CD4-positive, alpha-beta T cell treated with Interleukin-12 subunit alpha and Interleukin-12 subunit beta, for 1 hour (primary cell): ENCODE results near the gene PPFIA1.

Experiments used
- DNase-seq: peaks from one replicate; pipeline ENCODE4 v3.0.0-alpha.2; 2020

Gene PPFIA1

DNA sequence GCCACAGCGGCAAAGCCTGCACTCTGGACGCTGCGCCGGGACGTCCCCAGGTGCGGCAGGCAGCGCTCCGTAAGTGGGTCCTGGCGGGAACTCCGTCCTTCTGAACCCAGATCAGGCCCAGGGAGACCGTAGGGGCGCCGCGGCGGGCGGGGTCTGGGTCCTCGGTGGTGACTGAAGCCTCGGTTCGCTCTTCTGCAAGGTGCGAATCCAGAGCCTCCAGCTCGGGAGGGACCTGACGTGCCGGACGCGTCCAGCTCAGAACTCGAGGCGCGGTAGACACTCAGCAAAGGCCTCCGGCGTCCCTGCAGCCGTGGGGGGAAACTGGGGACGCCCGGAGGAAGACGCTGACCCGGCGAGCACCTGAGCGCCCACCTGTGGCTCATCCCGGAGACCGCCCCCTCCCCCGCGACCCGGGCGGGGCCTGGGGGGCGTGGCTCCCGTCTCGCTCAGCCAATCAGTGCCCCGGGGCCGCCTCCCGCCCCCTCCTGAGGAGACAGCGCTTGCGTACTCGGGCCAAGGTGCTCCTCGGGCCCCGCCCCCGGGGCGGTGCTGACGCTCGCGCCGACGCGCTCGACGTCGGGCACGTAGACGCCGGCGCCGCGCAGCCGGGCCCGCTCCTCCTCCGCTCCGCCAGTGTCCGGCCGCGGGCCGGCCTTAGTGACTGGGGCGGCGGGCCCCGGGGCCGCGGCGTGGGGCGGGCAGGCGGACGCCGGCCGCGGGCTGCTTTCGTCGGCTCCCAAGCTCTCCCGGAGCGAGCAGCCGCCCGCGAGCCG lies at the start of gene PPFIA1:
TSS of gene PPFIA1 (plus strand) at position 587 of the 773 bp plus-strand sequence. CDS start 1,483 bp downstream, outside the sequence.
- DNase-seq, result peak; percentile 96

GRCh38 chr11:70220920-70221319 lies 49.6 kb upstream of the PPFIA1 start:
- no peak for DNase-seq

GRCh38 chr11:70225681-70226177 lies 44.8 kb upstream of the PPFIA1 start:
- no peak for DNase-seq

- no peak for DNase-seq
Measured at GRCh38 chr11:70226183-70226582, 44.3 kb upstream of the PPFIA1 start.

GRCh38 chr11:70226967-70227366 lies 43.5 kb upstream of the PPFIA1 start:
- DNase-seq, result no peak

DNA sequence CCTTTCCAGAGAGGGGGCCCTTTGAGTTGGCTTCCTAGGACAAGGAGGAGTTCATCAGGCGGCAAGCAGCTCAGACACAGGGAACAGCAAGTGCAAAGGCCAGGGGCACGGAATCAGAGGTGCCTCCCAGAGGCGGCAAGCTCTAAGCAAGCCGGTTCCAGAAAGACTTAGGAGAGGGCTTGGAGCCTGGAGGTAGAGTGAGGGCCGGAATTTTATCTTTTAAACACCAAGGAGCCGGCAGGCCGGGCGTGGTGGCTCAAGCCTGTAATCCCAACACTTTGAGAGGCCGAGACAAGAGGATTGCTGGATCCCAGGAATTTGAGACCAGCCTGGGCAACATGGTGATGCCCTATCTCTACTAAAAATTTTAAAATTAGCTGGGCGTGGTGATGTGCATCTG lies 40.8 kb upstream of the PPFIA1 start:
- no peak for DNase-seq

- DNase-seq, result no peak
Measured at GRCh38 chr11:70230151-70230839, 40.2 kb upstream of the PPFIA1 start.

GRCh38 chr11:70230840-70231710 lies 39.4 kb upstream of the PPFIA1 start:
- DNase-seq, result no peak

GRCh38 chr11:70233034-70233433 lies 37.5 kb upstream of the PPFIA1 start:
- no peak for DNase-seq

DNA sequence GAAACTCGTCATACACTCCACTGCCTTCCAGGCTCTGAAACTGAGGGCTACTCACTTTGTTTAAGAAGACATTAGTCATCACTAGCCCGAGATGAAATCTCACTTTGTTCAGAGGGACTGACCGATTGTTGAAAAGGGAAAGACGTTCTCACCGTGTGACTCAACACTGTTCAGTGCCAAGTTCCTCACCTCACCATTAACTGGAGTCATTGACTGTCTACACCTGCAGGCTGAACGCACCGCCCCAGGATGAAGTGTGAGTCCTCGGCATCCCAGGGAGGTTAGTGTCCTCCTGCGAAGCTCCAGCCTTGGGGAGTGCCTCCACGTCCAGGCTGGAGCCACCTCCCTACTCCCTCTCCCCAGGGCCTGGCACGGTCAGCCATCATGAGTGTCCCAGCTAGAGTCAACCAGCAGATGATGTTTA lies 37.0 kb upstream of the PPFIA1 start:
- DNase-seq, result no peak

GRCh38 chr11:70233962-70234361 lies 36.5 kb upstream of the PPFIA1 start:
- DNase-seq, result no peak

DNA sequence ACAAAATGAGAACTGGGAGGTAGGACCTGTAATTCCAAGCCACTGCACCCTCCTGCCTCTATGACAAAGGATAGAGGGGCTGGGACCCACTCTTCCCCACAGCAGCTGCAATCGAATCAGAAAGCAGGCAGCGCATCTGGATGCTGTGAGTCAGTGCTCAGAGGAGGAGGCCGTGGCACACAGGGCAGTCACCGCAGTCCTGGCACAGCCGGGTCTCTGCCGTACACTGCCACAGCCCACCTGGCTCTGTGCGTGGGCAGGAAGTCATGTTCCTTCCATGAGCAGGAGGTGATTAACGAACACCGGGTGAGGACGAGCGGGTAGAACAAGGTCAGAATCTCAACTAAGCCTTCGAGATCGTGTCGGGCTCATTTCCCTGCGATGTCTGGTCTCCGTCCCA lies 30.2 kb upstream of the PPFIA1 start:
- DNase-seq, result no peak

GRCh38 chr11:70241709-70242108 lies 28.8 kb upstream of the PPFIA1 start:
- no peak for DNase-seq

- no peak for DNase-seq
Measured at GRCh38 chr11:70242885-70243284, 27.6 kb upstream of the PPFIA1 start.

- DNase-seq, result no peak
Measured at GRCh38 chr11:70243912-70244652, 26.4 kb upstream of the PPFIA1 start.

GRCh38 chr11:70244698-70245097 lies 25.8 kb upstream of the PPFIA1 start:
- no peak for DNase-seq

DNA sequence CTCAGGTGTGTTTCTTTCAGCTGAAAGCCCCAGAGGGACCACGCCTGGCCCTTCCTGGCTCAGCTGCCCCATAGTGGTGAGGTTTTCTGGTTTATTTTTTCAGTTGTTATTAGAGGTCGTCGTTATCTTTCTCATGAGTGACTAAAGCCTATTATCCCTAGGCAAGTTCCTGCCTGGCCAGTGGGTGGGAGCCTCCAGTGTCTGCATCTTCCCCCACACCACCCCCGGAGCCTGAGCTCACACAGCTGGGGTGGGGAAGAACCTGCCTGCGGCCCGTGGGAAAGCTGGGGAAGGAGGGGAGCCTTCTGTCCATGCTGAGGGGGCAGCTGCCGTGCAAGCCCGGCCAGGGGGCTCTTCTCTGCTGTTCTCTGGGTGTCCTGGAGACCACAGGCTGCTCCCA lies 24.3 kb upstream of the PPFIA1 start:
- no peak for DNase-seq

DNA sequence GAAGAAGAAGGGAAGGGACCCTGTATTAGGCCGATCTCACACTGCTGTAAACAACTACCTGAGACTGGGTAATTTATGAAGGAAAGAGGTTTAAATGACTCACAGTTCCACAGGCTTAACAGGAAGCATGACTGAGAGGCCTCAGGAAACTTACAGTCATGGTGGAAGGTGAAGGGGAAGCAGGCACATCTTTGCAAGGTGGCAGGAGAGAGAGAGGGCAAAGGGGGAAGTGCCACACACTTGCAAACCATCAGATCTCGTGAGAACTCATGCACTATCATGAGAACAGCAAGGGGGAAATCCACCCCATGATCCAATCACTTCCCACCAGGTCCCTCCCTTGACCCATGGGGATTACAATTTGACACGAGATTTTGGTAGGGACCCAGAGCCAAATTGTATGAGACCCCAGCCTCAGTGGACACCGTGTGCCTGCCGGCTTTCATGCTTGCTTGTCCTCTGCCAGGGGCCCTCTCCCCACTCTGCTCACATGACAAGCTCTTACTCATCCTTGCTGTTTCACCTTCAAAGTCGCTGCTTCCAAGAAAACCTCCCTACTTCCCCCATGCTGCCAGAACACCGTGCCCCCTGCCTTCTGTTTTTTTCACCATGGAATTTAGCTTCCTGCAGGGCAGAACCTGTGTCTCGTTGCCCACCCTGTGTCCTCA lies 23.3 kb upstream of the PPFIA1 start:
- no peak for DNase-seq

DNA sequence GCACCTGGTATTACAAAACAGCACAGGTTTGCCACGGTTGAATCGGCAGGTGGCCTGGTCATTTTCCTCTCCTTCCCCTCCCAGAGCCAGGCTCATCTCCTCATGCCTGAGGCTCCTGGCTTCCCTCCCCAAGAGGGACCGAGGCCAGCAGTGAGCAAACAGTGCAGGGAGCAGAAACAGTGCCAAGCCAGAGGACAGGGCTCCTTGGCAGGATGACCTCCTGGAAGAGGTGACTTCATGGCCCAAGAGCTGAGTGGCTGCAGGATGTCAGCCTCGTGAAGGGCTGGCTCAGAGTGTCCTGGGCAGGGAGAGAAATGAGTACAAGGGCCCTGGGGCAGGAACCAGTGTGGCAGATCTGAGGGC lies 22.8 kb upstream of the PPFIA1 start:
- no peak for DNase-seq

- DNase-seq, result no peak
Measured at GRCh38 chr11:70250876-70251658, 19.4 kb upstream of the PPFIA1 start.

GRCh38 chr11:70251659-70252321 lies 18.7 kb upstream of the PPFIA1 start:
- no peak for DNase-seq
